Tongue (tissue), 2 donors: ENCODE results near the gene SERPINA3. TPM values are rescaled to one million over a fixed set of nuclear protein-coding genes. Genes with fewer than 3 reads are reported as not detected.
"Not testable (repeated sequence)": the region's sequence is repeated elsewhere in the genome, so short reads cannot be mapped to it uniquely, and the experiment has no call there.

Source experiments
- DNase-seq: peaks from one replicate; pipeline ENCODE4 v3.0.0-alpha.2; 2015
- total RNA-seq: library from RNA; depleted of rRNA; stranded (reverse); fragments of >200 nt; gene quantifications from one replicate; pipeline ENCODE4 v1.2.3, GENCODE V29; 2014

SERPINA3 gene
- total RNA-seq, 1 donor from 2014 or later = 1.5 TPM

- DNase-seq = no peak
Measured at GRCh38 chr14:94633121-94633520, 20.9 kb downstream of the SERPINA3 start.

GRCh38 chr14:94635154-94635553 is 23.0 kb downstream of the SERPINA3 start:
- no peak for DNase-seq

GRCh38 chr14:94636744-94637412 is 24.7 kb downstream of the SERPINA3 start:
- no peak for DNase-seq

GRCh38 chr14:94637814-94638213 is 25.6 kb downstream of the SERPINA3 start:
- not testable (repeated sequence) for DNase-seq

- no peak for DNase-seq
Measured at GRCh38 chr14:94638339-94638738, 26.1 kb downstream of the SERPINA3 start.

GRCh38 chr14:94638961-94639817 is 27.0 kb downstream of the SERPINA3 start:
- DNase-seq = no peak

- DNase-seq = no peak
Measured at GRCh38 chr14:94640721-94641631, 28.8 kb downstream of the SERPINA3 start.

GRCh38 chr14:94641632-94641955 is 29.4 kb downstream of the SERPINA3 start:
- no peak for DNase-seq

- no peak for DNase-seq
Measured at GRCh38 chr14:94643316-94644101, 31.3 kb downstream of the SERPINA3 start.

GRCh38 chr14:94644102-94644535 is 31.9 kb downstream of the SERPINA3 start:
- DNase-seq = no peak

GRCh38 chr14:94646066-94646465 is 33.9 kb downstream of the SERPINA3 start:
- no peak for DNase-seq

GRCh38 chr14:94646481-94646880 is 34.3 kb downstream of the SERPINA3 start:
- DNase-seq = no peak

GRCh38 chr14:94648801-94649200 is 36.6 kb downstream of the SERPINA3 start:
- DNase-seq = no peak

- no peak for DNase-seq
Measured at GRCh38 chr14:94649543-94650443, 37.6 kb downstream of the SERPINA3 start.

GRCh38 chr14:94650444-94650775 is 38.2 kb downstream of the SERPINA3 start:
- DNase-seq = no peak

GRCh38 chr14:94650806-94651805 is 38.9 kb downstream of the SERPINA3 start:
- DNase-seq = peak; percentile 48

GRCh38 chr14:94653321-94653720 is 41.1 kb downstream of the SERPINA3 start:
- DNase-seq = no peak

- DNase-seq = peak; percentile 31
Measured at GRCh38 chr14:94654071-94654861, 42.1 kb downstream of the SERPINA3 start.
